ENCODE measurements around the gene COQ4.

DNA sequence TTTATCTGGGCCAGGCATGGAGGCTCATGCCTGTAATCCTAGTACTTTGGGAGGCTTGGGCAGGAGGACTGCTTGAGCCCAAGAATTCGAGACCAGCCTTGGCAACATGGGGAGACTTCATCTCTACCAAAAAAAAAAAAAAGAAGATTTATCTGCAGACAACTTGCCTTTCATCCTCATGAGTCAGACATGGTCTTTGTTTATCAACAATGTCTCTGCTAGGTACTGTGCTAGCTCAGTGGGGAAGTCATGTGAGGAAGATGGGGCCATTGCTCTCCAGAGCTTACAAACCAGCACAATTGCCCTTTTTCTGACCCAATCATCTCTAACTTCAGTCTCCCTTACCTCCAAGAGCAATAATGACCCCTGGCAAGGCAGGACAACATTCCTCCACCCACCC lies 50.1 kb downstream of the COQ4 start:
- TF ChIP-seq, protein P1, sequence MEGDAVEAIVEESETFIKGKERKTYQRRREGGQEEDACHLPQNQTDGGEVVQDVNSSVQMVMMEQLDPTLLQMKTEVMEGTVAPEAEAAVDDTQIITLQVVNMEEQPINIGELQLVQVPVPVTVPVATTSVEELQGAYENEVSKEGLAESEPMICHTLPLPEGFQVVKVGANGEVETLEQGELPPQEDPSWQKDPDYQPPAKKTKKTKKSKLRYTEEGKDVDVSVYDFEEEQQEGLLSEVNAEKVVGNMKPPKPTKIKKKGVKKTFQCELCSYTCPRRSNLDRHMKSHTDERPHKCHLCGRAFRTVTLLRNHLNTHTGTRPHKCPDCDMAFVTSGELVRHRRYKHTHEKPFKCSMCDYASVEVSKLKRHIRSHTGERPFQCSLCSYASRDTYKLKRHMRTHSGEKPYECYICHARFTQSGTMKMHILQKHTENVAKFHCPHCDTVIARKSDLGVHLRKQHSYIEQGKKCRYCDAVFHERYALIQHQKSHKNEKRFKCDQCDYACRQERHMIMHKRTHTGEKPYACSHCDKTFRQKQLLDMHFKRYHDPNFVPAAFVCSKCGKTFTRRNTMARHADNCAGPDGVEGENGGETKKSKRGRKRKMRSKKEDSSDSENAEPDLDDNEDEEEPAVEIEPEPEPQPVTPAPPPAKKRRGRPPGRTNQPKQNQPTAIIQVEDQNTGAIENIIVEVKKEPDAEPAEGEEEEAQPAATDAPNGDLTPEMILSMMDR (IDR thresholded peaks at IDR 0.05 in 4 of 5, conservative IDR thresholded peaks at IDR 0.05 in 1 of 5), result no peak
- TF ChIP-seq POLR2A (IDR thresholded peaks at IDR 0.05), result no peak
